B cell (primary cell): ENCODE data around the gene FIGNL2.

ENCODE experiments used
- EZH2 ChIP-seq: IDR thresholded peaks from 2 replicates; pipeline ENCODE4 v1.6.1; 2012; ENCODE audit warnings: borderline replicate concordance, low read depth, mild to moderate bottlenecking, moderate library complexity, low read length; ENCODE audit not compliant: insufficient read depth, poor library complexity, severe bottlenecking
- TF ChIP-seq, protein P1 (sequence below): fragments of 200-600 bp; IDR thresholded peaks from one replicate; pipeline ENCODE4 v1.8.0; 2022; ENCODE audit warnings: antibody characterized with exemption, mild to moderate bottlenecking

DNA sequence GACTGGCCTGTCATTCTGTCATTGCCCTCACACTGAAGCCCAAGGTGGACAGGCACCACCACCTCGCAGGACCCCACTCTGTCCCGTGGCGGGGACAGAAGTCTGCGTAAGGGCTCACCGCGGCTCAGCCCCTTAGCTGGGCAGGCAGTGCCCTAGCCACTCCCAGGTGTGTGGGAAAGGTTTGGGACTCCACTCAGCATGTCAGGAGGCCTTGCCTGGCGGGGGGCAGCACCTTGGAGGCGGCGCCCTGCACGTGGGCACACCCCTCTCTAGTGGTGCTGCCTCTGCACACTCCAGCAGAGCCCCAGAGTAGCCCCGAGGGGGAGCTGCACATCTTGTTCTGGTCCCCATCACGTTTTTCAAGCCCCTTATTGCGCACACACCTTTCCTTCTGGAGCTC lies 35.6 kb downstream of the FIGNL2 start:
- TF ChIP-seq, protein P1, sequence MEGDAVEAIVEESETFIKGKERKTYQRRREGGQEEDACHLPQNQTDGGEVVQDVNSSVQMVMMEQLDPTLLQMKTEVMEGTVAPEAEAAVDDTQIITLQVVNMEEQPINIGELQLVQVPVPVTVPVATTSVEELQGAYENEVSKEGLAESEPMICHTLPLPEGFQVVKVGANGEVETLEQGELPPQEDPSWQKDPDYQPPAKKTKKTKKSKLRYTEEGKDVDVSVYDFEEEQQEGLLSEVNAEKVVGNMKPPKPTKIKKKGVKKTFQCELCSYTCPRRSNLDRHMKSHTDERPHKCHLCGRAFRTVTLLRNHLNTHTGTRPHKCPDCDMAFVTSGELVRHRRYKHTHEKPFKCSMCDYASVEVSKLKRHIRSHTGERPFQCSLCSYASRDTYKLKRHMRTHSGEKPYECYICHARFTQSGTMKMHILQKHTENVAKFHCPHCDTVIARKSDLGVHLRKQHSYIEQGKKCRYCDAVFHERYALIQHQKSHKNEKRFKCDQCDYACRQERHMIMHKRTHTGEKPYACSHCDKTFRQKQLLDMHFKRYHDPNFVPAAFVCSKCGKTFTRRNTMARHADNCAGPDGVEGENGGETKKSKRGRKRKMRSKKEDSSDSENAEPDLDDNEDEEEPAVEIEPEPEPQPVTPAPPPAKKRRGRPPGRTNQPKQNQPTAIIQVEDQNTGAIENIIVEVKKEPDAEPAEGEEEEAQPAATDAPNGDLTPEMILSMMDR = no peak
- TF ChIP-seq EZH2 = no peak
